ENCODE measurements around the gene FAM20C.

The FAM20C gene

GRCh38 chr7:229184-229964 lies 37.0 kb downstream of the FAM20C start:
- no peak for TF ChIP-seq CTCF (IDR thresholded peaks at IDR 0.05; ENCODE audit: low read depth, low read length, missing control alignments)
- peak; percentile 62 for DNase-seq (ENCODE audit: extremely low read depth, low read depth)
- H3K4me3 ChIP-seq (replicated peaks; ENCODE audit: low read depth, low read length) = no peak overlapping the region

- no peak for DNase-seq (ENCODE audit: extremely low read depth, low read depth)
- TF ChIP-seq CTCF (IDR thresholded peaks at IDR 0.05; ENCODE audit: low read depth, low read length, missing control alignments) = no peak
- H3K4me3 ChIP-seq (replicated peaks; ENCODE audit: low read depth, low read length) = no peak overlapping the region
These were observed 37.9 kb downstream of the FAM20C start for GRCh38 chr7:230274-230673.

- no peak for DNase-seq (ENCODE audit: extremely low read depth, low read depth)
- TF ChIP-seq CTCF (IDR thresholded peaks at IDR 0.05; ENCODE audit: low read depth, low read length, missing control alignments) = peak; percentile 27
- no peak overlapping the region for H3K4me3 ChIP-seq (replicated peaks; ENCODE audit: low read depth, low read length)
These were observed 38.9 kb downstream of the FAM20C start for GRCh38 chr7:231030-231857.

- no peak overlapping the region for H3K4me3 ChIP-seq (replicated peaks; ENCODE audit: low read depth, low read length)
- no peak for TF ChIP-seq CTCF (IDR thresholded peaks at IDR 0.05; ENCODE audit: low read depth, low read length, missing control alignments)
- DNase-seq (ENCODE audit: extremely low read depth, low read depth) = no peak
These were observed 39.5 kb downstream of the FAM20C start for GRCh38 chr7:231858-232246.

- DNase-seq (ENCODE audit: extremely low read depth, low read depth) = peak; percentile 42
- no peak overlapping the region for H3K4me3 ChIP-seq (replicated peaks; ENCODE audit: low read depth, low read length)
- TF ChIP-seq CTCF (IDR thresholded peaks at IDR 0.05; ENCODE audit: low read depth, low read length, missing control alignments) = no peak
These were observed 40.3 kb downstream of the FAM20C start for GRCh38 chr7:232410-233248.

- no peak for DNase-seq (ENCODE audit: extremely low read depth, low read depth)
- no peak overlapping the region for H3K4me3 ChIP-seq (replicated peaks; ENCODE audit: low read depth, low read length)
- no peak for TF ChIP-seq CTCF (IDR thresholded peaks at IDR 0.05; ENCODE audit: low read depth, low read length, missing control alignments)
These were observed 41.1 kb downstream of the FAM20C start for GRCh38 chr7:233249-234035.

All from HFF-Myc (cell line).